ENCODE results near the gene PCDH9. TPM values are rescaled to one million over a fixed set of nuclear protein-coding genes. Genes with fewer than 3 reads are reported as not detected.

PCDH9 gene
- total and polyA plus RNA-seq, 2 experiments from 2014 or later = 0.56 to 0.76 TPM

GRCh38 chr13:67175836-67176459 is 54.2 kb downstream of the PCDH9 start:
- Histone ChIP-seq H3K4me1 (ENCODE audit: insufficient read depth) (no peaks in the 10 kb centered on the region), H3K9me2 (ENCODE audit: insufficient read depth) (no peaks in the 10 kb centered on the region), H3K27me3 (replicated peaks; ENCODE audit: insufficient read depth) (no peaks in the 10 kb centered on the region), H3K27ac (no peak overlapping the region), H3K4me2 (ENCODE audit: unreplicated experiment) (no peak overlapping the region), H3F3A (ENCODE audit: insufficient read depth) (no peaks in the 10 kb centered on the region), H4K20me1 (ENCODE audit: insufficient read depth) (no peaks in the 10 kb centered on the region), H3K36me3 (ENCODE audit: low read depth) (no peaks in the 10 kb centered on the region), H3K9ac (no peak overlapping the region), H3K9me3 (ENCODE audit: low read depth) (no peaks in the 10 kb centered on the region), H3K79me2 (ENCODE audit: insufficient read depth) (no peaks in the 10 kb centered on the region), H3K4me3 (no peak overlapping the region), H2AFZ (no peak overlapping the region)
- in situ Hi-C loops (cut with MboI) = no loop called here
- WGBS, 2 experiments (ENCODE audit: low coverage in 1 of 2, low lambda C conversion rate in 2 of 2, missing lambda C conversion rate in 2 of 2) = 32 to 43% methylated on average over 2 of the region's 2 CpGs
- DNase-seq = no peak
- TF ChIP-seq EZH2 (IDR thresholded peaks at IDR 0.05; ENCODE audit: insufficient read depth, poor library complexity, severe bottlenecking) = no peak
- TF ChIP-seq EZH2phosphoT487 (IDR thresholded peaks at IDR 0.05; ENCODE audit: insufficient read depth, low read depth) = no peak

- no peaks in the 10 kb centered on the region for H3K27me3 ChIP-seq (replicated peaks; ENCODE audit: insufficient read depth)
- no peaks in the 10 kb centered on the region for H3K79me2 ChIP-seq (ENCODE audit: insufficient read depth)
- WGBS, 2 experiments (ENCODE audit: low coverage in 1 of 2, low lambda C conversion rate in 2 of 2, missing lambda C conversion rate in 2 of 2) = 3 to 8% methylated on average over 2 of the region's 2 CpGs
- no peak overlapping the region for H3K27ac ChIP-seq
- no peak overlapping the region for H3K4me3 ChIP-seq
- H3K36me3 ChIP-seq (ENCODE audit: low read depth) = no peaks in the 10 kb centered on the region
- no peaks in the 10 kb centered on the region for H3K9me2 ChIP-seq (ENCODE audit: insufficient read depth)
- no peaks in the 10 kb centered on the region for H3F3A ChIP-seq (ENCODE audit: insufficient read depth)
- no peak overlapping the region for H2AFZ ChIP-seq
- no peak overlapping the region for H3K4me2 ChIP-seq (ENCODE audit: unreplicated experiment)
- no peaks in the 10 kb centered on the region for H3K4me1 ChIP-seq (ENCODE audit: insufficient read depth)
- H3K9ac ChIP-seq = no peak overlapping the region
- no peak for DNase-seq
- no peaks in the 10 kb centered on the region for H4K20me1 ChIP-seq (ENCODE audit: insufficient read depth)
- no peak for TF ChIP-seq EZH2phosphoT487 (IDR thresholded peaks at IDR 0.05; ENCODE audit: insufficient read depth, low read depth)
- no peak for TF ChIP-seq EZH2 (IDR thresholded peaks at IDR 0.05; ENCODE audit: insufficient read depth, poor library complexity, severe bottlenecking)
- in situ Hi-C loops (cut with MboI) = no loop called here
- H3K9me3 ChIP-seq (ENCODE audit: low read depth) = no peaks in the 10 kb centered on the region
Observed at GRCh38 chr13:67168384-67168783, 61.8 kb downstream of the PCDH9 start.

- in situ Hi-C loops (cut with MboI) = no loop called here
- 26 to 29% methylated on average over 1 of the region's 1 CpG for whole genome bisulfite sequencing, 2 experiments (ENCODE audit: low coverage in 1 of 2, low lambda C conversion rate in 2 of 2, missing lambda C conversion rate in 2 of 2)
- no peak for DNase-seq
- Histone ChIP-seq H3K4me2 (ENCODE audit: unreplicated experiment) (no peak overlapping the region), H3K79me2 (ENCODE audit: insufficient read depth) (no peaks in the 10 kb centered on the region), H3K4me1 (ENCODE audit: insufficient read depth) (no peaks in the 10 kb centered on the region), H3K27me3 (replicated peaks; ENCODE audit: insufficient read depth) (no peaks in the 10 kb centered on the region), H3F3A (ENCODE audit: insufficient read depth) (no peaks in the 10 kb centered on the region), H3K27ac (no peak overlapping the region), H3K9me2 (ENCODE audit: insufficient read depth) (no peaks in the 10 kb centered on the region), H3K9ac (no peak overlapping the region), H4K20me1 (ENCODE audit: insufficient read depth) (no peaks in the 10 kb centered on the region), H3K36me3 (ENCODE audit: low read depth) (no peaks in the 10 kb centered on the region), H2AFZ (no peak overlapping the region), H3K4me3 (no peak overlapping the region), H3K9me3 (ENCODE audit: low read depth) (no peaks in the 10 kb centered on the region)
- no peak for TF ChIP-seq EZH2phosphoT487 (IDR thresholded peaks at IDR 0.05; ENCODE audit: insufficient read depth, low read depth)
- TF ChIP-seq EZH2 (IDR thresholded peaks at IDR 0.05; ENCODE audit: insufficient read depth, poor library complexity, severe bottlenecking) = no peak
Observed at GRCh38 chr13:67167420-67167819, 62.7 kb downstream of the PCDH9 start.

- Histone ChIP-seq H2AFZ (no peak overlapping the region), H3K36me3 (ENCODE audit: low read depth) (no peaks in the 10 kb centered on the region), H3K9me3 (ENCODE audit: low read depth) (no peaks in the 10 kb centered on the region), H4K20me1 (ENCODE audit: insufficient read depth) (no peaks in the 10 kb centered on the region), H3K4me3 (no peak overlapping the region), H3K79me2 (ENCODE audit: insufficient read depth) (no peaks in the 10 kb centered on the region), H3F3A (ENCODE audit: insufficient read depth) (no peaks in the 10 kb centered on the region), H3K9me2 (ENCODE audit: insufficient read depth) (no peaks in the 10 kb centered on the region), H3K27ac (no peak overlapping the region), H3K27me3 (replicated peaks; ENCODE audit: insufficient read depth) (no peaks in the 10 kb centered on the region), H3K4me2 (ENCODE audit: unreplicated experiment) (no peak overlapping the region), H3K9ac (no peak overlapping the region), H3K4me1 (ENCODE audit: insufficient read depth) (no peaks in the 10 kb centered on the region)
- no peak for TF ChIP-seq EZH2phosphoT487 (IDR thresholded peaks at IDR 0.05; ENCODE audit: insufficient read depth, low read depth)
- TF ChIP-seq EZH2 (IDR thresholded peaks at IDR 0.05; ENCODE audit: insufficient read depth, poor library complexity, severe bottlenecking) = no peak
- 37 to 40% methylated on average over 3 of the region's 3 CpGs for WGBS, 2 experiments (ENCODE audit: low coverage in 1 of 2, low lambda C conversion rate in 2 of 2, missing lambda C conversion rate in 2 of 2)
- DNase-seq = no peak
- in situ Hi-C loops (cut with MboI) = no loop called here
Observed at GRCh38 chr13:67161176-67161575, 69.0 kb downstream of the PCDH9 start.
